Heart right ventricle (tissue), 16 donors: ENCODE measurements around the gene PDE1C. TPM values are rescaled to one million over a fixed set of nuclear protein-coding genes. Genes with fewer than 3 reads are reported as not detected.

Source experiments
- ATAC-seq, 8 donors: fragments of 200-7000 bp; cut with Tn5 transposase; one replicate each; pipeline ENCODE4 v1.9.1; 2020; ENCODE audit warnings: mild to moderate bottlenecking in 8 of 8, moderate library complexity in 8 of 8, moderate number of reproducible peaks in 1 of 8
- DNase-seq, 2 donors: peaks; one replicate each; pipeline ENCODE4 v3.0.0-alpha.2; 2020
- H3K27ac ChIP-seq, 10 donors: fragments of 200-600 bp; sonication (generic) in 2 of 10; one replicate each; pipeline versions ENCODE4 v1.5.0 to v1.8.0; 2020 to 2022; ENCODE audit warnings: mild to moderate bottlenecking in 3 of 10
- H3K27me3 ChIP-seq, 7 donors: fragments of 200-600 bp; one replicate each; pipeline ENCODE4 v1.8.0; 2021 to 2022; ENCODE audit warnings: mild to moderate bottlenecking in 2 of 7
- H3K36me3 ChIP-seq, 9 donors: fragments of 200-600 bp; sonication (generic) in 1 of 9; one replicate each; pipeline versions ENCODE4 v1.5.0 to v1.8.0; 2020 to 2022; ENCODE audit warnings: mild to moderate bottlenecking in 2 of 9
- H3K4me1 ChIP-seq, 9 donors: fragments of 200-600 bp; sonication (generic) in 1 of 9; one replicate each; pipeline versions ENCODE4 v1.5.0 to v1.8.0; 2020 to 2022; ENCODE audit warnings: mild to moderate bottlenecking in 4 of 9
- H3K4me3 ChIP-seq, 10 donors: fragments of 200-600 bp; sonication (generic) in 2 of 10; one replicate each; pipeline versions ENCODE4 v1.5.0 to v1.8.0; 2020 to 2022; ENCODE audit warnings: mild to moderate bottlenecking in 7 of 10, moderate library complexity in 2 of 10
- H3K9me3 ChIP-seq, 11 donors: fragments of 200-600 bp in 10 of 11; sonication (generic) in 2 of 11; one replicate each; pipeline versions ENCODE4 v1.5.0 to v1.8.0; 2013 to 2022; ENCODE audit warnings: mild to moderate bottlenecking in 2 of 11, control low read depth in 1 of 11, moderate library complexity in 1 of 11
- CTCF ChIP-seq, 9 donors: fragments of 200-600 bp; sonication (generic) in 2 of 9; IDR thresholded peaks; one replicate each; pipeline versions ENCODE4 v1.5.0 to v1.8.0; 2021 to 2022; ENCODE audit warnings: antibody characterized with exemption in 9 of 9, mild to moderate bottlenecking in 5 of 9, moderate library complexity in 1 of 9
- WGBS, 2 donors: extraction: QIAGEN DNeasy Blood & Tissue Kit; methylation state at CpG; one replicate each; pipeline ENCODE4 v1.1.7; 2013; ENCODE audit warnings: inconsistent platforms in 1 of 2; 5-methylcytosine and 5-hydroxymethylcytosine counted together
- intact Hi-C, 10 donors: fragments of 100-400 bp; cut with DNase I; formaldehyde crosslinking; loops; one replicate each; pipeline versions ENCODE4 v1.11.1 to v1.14.2; 2022
- polyA plus RNA-seq, 2 donors: library from polyadenylated mRNA; stranded (reverse); fragments of 200-250 nt; gene quantifications; one replicate each; pipeline ENCODE4 v1.2.3, GENCODE V29; 2013
- total RNA-seq, 10 donors: library from RNA; stranded (reverse); fragmentation: NEBNext Ultra II Directional in 3 of 10; extraction: Animal tissue kit (Norgen Biotek cat#: 25700) in 3 of 10; gene quantifications; one replicate each; pipeline versions ENCODE4 v1.2.1 to v1.2.4, GENCODE V29; 2021 to 2023
- donor health status: Arrhythmogenic right ventricular cardiomyopathy.
- donor health status: ischemic (EF 13 %, LVEDD 7.1; RV severe dilation, severe dysfunction).
- donor health status: healthy with polysubstance abuse.
- donor health status: DM: no; HTN: yes; CAD: no.
- donor health status: DM: no; HTN: no; CAD: no.
- donor health status: ischemic (EF 25% LVEDD 6.9; RV normal size, moderate dysfunction).
- donor health status: ischemic (EF 25% LVEDD 5.7; RV mildly dilated, moderate dysfunction).
- donor health status: healthy.
- donor health status: DM: yes; HTN: yes; CAD: no.
- donor health status: Ischemic cardiomyopathy.
- donor health status: ischemic (EF 35%, LVEDD 5.7; RV mildly dilated, moderate dysfunction).
- donor health status: nonischemic (EF 11% LVEDD 7.7; RV severe dilation, severe dysfunction).
- donor health status: DM: yes; HTN: yes; CAD: no.
- donor health status: PGD.
- donor health status: ischemic (EF 29% LVEDD 5.4; RV normal size, mild dysfunction).
- donor health status: nonischemic (EF 23%, LVEDD 6.1; RV moderate dilation, normal function).

PDE1C gene
- total and polyA plus RNA-seq, 12 donors = 11.7 to 315 (median 175) TPM

- H3K4me3 ChIP-seq = no peak overlapping the region
- no peak for TF ChIP-seq CTCF (IDR thresholded peaks at IDR 0.05)
- no peaks in the 10 kb centered on the region for H3K27me3 ChIP-seq
- DNase-seq = no peak
- no peak for ATAC-seq
- H3K36me3 ChIP-seq = peaks cover 0 to 10% (median 0%) of the 10 kb centered on the region in 9 donors
- peaks cover 0 to 26% (median 6%) of the 10 kb centered on the region in 9 donors for H3K4me1 ChIP-seq
- 72 to 74% methylated on average over 1 of the region's 1 CpG for WGBS, 2 donors
- H3K27ac ChIP-seq = no peak overlapping the region
- peaks cover 0 to 40% (median 12%) of the 10 kb centered on the region in 11 donors for H3K9me3 ChIP-seq
- intact Hi-C loops = no loop called here
Measured at GRCh38 chr7:32115831-32116230, 45.6 kb upstream of the PDE1C start.

DNA sequence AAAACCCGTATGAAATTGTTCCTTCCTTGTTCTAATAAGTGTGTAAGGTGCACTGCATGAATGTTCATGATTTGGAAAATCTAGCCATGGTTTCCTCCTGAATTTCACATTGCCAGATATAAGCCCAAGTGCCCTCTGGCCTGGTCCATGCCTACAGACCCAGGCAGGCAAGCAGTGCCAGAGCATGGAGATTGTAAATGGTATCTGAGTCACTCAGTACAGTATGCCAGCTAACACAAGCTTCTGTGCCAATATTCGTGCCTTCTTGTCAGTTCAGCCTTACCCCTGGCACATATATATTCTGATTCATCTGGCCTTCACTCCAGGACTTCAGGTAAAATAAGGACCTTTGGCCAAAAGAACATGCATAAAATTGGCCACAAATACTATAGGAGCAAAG lies 38.4 kb upstream of the PDE1C start:
- H3K4me1 ChIP-seq = peaks cover 0 to 22% (median 4%) of the 10 kb centered on the region in 9 donors

DNA sequence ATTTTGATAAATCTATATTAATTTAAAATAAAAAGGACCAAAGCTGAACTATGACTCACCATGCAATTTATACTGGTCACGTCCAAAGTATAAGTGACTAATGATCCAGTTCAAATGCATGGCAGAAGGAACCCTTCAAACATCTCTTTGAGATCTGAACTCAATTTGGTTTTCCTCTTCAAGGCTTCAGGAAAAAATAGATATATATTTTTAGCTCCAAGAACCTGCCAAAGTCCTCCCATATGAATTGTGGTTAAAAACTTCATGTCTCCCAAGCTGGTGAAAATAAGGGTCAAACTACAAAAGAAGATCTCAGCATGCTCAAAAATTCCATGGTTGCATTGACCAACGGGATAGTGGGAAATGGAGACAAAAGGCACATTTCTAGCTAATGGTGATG lies 34.6 kb upstream of the PDE1C start:
- Histone ChIP-seq H3K4me1 (peaks cover 0 to 46% (median 17%) of the 10 kb centered on the region in 9 donors), H3K27me3 (no peaks in the 10 kb centered on the region), H3K4me3 (no peak overlapping the region), H3K36me3 (no peaks in the 10 kb centered on the region), H3K9me3 (peaks cover 0 to 19% (median 0%) of the 10 kb centered on the region in 11 donors), H3K27ac (no peak overlapping the region)
- ATAC-seq (no peak), DNase-seq (no peak)
- TF ChIP-seq CTCF (IDR thresholded peaks at IDR 0.05) = no peak
- WGBS, 2 donors = 74 to 75% methylated on average over 2 of the region's 2 CpGs
- intact Hi-C loops = loop anchor here in 3 of 10 donors (5.0 to 10.0 kb wide), 3 partner anchors 43 to 50 kb away; no protein-coding TSS in a partner anchor

More for the DNA sequence above, 38.4 kb upstream of the PDE1C start:
- intact Hi-C loops = loop anchor here in 2 of 10 donors (5.0 to 10.0 kb wide), 2 partner anchors 39 to 46 kb away; no protein-coding TSS in a partner anchor
- Histone ChIP-seq H3K27ac (peak overlapping the region in 6 of 10 donors; percentile 45 to 76 (median 65)), H3K9me3 (peaks cover 0 to 53% (median 16%) of the 10 kb centered on the region in 11 donors), H3K27me3 (no peaks in the 10 kb centered on the region), H3K36me3 (peaks cover 0 to 10% (median 0%) of the 10 kb centered on the region in 9 donors), H3K4me3 (no peak overlapping the region)
- TF ChIP-seq CTCF (IDR thresholded peaks at IDR 0.05) = no peak
- DNase-seq (peak; percentile 21 to 49), ATAC-seq (peak; percentile 78 to 99 (median 96))
- 53 to 58% methylated on average over 2 of the region's 2 CpGs for WGBS, 2 donors

GRCh38 chr7:32103361-32103760 lies 33.2 kb upstream of the PDE1C start:
- Histone ChIP-seq H3K27me3 (no peaks in the 10 kb centered on the region), H3K4me1 (peaks cover 0 to 35% (median 12%) of the 10 kb centered on the region in 9 donors), H3K4me3 (no peak overlapping the region), H3K36me3 (no peaks in the 10 kb centered on the region), H3K27ac (peak overlapping the region in 8 of 10 donors; percentile 37 to 81 (median 67)), H3K9me3 (peaks cover 0 to 19% (median 0%) of the 10 kb centered on the region in 11 donors)
- 68 to 75% methylated on average over 4 of the region's 4 CpGs for WGBS, 2 donors
- ATAC-seq (no peak), DNase-seq (no peak)
- no peak for TF ChIP-seq CTCF (IDR thresholded peaks at IDR 0.05)
- intact Hi-C loops = loop anchor here in 5 of 10 donors (2.0 to 10.0 kb wide), 4 partner anchors 47 to 51 kb away; no protein-coding TSS in a partner anchor
